HG03039 (cell line): ENCODE results near the gene RNF212.
"Not testable (repeated sequence)": the region's sequence is repeated elsewhere in the genome, so short reads cannot be mapped to it uniquely, and the experiment has no call there.

Experiments
- ATAC-seq: cut with Tn5 transposase; IDR thresholded peaks from one replicate; pipeline ENCODE4 v1.9.1; 2021; ENCODE audit warnings: mild to moderate bottlenecking, moderate library complexity; ENCODE audit not compliant: unreplicated experiment

RNF212 gene

DNA sequence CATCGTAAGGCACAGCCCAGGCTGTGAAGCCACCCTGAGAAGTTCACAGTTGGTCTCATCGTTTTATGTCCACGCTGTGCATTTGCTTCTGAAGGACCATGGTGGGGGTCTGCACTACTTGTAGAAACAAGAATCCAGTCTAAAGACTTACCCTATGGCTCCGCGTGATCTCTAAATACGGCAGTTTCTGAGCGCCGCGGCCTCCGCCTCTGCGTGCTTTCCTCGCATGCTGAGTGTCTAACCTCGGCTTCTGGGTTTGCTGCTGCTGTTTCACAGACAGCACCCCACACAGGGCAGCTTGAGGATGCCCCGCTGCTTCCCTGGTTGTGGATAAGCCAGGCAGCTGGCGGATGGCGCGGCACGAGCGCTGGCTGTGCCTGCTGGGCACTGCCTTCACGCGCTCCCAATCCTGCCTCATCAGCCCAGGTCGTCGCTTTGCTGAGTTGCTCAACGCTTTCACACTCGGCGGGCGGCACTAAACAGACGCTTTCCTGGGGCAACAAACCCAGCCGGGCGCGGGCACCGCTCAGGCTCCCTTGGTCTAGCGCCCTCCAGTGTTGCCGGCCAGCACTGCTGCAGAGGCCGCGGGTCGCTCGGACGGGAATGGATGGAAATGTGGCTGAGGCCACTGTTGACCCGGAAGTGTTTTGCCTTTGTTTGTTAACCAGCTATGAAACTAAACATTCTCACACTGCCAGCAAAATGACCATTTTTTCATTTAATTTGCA is 62.7 kb downstream of the RNF212 start:
- ATAC-seq, result no peak

DNA sequence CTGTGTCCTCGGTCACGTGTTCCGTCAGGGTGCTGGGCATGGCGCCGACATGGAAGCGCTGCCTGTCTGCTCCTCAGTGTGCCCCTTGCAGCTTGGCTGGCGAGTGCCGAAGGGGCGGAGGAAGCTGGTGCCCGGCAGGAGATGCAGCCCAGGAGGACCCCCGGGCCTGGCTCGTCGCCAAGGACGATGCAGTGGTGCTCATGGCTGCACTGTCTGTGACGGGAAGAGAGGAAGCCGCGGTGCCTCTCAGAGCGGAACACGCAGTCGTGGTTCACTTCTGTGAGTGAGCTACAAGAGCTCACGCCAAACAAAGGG is 63.8 kb downstream of the RNF212 start:
- ATAC-seq, result no peak

DNA sequence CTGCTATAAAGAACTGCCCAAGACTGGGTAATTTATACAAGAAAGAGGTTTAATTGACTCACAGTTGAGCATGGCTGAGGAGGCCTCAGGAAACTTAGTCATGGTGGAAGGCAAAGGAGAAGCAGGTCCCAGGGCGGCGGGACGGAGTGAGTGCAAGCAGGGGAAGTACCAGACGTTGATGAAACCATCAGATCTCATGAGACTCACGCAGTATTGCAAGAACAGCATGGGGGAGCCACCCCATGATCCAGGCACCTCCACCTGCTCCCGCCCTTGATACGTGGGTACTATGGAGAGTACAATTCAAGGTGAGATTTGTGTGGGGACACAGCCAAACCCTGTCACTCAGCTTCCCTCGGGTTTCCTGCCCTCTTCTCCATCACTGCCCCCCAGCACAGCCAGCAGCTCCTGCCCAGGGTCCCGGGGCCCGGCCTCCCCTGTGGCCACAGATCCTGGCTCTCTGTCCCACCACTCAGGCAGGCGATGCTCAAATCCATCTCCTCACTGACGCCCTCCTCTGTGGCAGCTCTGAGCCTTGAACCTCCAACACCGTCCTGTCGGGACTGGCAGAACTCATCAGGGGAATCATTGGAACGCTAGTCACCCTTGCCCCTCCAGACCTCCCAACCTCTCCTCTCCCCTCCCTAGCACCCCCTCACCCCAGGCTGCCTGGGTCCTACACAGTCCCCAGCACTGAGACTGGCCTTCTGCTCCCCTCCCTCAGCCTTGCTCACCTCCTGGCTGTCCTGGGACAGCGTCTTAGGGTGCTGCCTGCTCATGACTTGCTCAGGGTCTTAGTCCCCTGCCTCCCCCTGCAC is 64.4 kb downstream of the RNF212 start:
- no peak for ATAC-seq

DNA sequence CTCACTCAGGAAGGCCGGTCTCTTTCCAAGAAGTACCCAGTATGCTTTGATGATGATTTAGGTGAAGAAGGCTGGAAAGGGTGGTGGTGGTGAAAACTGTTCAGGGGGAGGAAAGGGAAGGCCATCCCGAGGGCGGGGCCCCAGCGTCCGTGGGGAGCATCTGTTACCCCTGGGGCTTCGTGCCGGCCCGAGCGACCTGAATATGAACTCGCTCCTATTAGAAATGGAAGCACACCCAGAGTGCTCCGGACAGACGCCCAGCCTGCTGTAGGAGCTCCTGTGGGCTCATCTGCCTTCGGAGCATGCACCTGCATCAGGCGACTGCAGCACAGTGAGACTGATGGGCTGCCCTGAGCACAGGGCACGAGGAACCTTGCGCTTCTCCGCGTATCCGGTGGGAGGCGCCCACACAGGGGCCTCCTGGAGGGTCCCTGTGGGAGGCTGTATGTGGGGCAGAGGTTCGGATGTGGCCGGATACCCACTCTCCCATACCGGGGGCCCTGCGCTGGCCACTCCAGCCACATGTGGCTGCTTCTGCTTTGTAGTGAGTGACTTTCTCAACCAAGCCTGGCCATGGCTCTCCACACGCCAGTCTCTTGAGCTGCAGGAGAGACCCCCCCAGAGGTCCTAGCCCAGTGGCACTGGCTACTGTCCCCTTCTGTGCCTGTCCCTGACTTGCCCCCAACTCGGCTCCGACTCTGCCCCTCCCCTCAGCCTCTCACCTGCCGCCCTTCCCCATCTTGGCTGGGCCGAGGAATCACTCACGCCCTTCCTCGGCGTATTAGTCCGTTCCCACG is 65.2 kb downstream of the RNF212 start:
- no peak for ATAC-seq

DNA sequence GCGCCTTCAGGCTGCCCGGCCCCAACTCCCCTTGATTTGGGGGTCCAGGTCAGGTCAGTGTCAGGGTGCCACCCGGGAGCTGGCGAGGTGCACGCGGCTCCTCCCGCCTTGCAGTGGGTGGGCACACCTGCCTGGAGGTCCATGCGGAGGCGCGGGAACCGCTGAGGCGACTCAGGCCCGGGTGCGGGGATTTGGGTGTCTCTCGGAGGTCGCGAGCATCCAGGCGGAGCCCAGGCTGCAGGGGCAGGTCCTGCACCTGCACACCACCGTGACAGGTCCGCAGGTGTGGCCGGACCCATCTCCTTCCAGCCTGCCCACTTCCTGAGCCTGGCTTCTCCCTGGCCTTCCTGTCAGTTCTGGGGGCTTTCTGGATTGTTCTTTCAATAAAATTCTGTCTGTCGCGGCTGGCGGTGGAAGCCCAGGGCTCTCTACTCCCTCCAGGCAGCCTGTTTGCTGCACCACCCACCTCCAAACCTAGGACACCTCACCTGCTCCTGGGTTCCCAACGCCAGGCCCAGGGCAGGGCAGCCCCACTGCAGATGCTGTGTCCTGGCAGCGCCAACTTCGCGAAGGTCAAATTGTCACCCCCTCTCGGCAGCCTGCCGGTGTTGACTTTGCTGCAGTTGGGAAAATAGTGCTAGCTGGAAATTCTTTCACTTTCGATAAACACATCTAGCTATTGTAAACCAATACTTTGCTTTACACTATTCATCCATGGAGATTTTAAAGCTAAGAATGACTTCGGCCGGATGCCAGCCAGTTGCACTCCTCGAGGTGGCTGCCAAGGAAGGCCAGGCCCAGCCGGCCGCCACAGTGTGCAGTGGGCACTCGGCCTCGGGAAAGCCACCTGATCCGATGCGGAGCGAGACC is 66.0 kb downstream of the RNF212 start:
- ATAC-seq, result no peak

DNA sequence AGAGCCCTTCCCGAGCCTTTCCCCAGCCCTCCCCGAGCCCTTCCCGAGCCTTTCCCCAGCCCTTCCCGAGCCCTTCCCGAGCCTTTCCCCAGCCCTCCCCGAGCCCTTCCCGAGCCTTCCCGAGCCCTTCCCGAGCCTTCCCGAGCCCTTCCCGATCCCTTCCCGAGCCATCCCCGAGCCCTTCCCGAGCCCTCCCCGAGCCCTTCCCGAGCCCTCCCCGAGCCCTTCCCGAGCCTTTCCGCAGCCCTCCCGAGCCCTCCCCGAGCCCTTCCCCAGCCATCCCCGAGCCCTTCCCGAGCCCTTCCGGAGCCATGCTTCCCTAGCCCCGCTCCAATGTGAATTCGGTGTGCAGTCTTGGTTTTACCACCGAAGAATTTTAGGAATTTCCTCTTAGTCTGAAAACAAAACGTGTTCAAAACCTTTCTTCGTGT is 66.8 kb downstream of the RNF212 start:
- not testable (repeated sequence) for ATAC-seq

DNA sequence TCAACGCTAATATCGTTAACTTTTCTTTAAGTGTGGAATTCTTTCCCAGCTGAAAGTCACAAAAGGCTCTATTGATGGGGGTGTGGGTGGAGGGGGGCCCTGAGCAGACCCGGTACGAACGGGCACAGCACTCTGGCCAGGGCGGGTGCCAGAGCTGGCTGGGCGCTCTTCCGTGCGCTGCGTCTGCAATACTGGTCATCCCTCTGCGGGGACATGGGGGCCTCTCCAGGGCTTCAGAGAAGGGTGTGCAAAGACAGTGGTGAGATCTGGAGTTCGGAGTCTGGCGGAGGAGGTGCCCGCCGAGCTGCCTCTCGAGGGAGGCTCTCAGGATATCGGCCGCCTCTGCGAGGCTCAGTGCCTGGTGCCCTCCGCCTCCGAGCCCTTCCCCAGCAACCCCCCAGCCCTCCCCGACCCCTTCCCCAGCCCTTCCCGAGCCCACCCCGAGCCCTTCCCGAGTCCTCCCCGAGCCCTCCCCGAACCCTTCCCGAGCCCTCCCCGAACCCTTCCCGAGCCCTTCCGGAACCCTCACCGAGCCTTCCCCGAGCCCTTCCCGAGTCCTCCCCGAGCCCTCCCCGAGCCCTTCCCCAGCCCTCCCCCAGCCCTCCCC is 67.7 kb downstream of the RNF212 start:
- ATAC-seq, result no peak

DNA sequence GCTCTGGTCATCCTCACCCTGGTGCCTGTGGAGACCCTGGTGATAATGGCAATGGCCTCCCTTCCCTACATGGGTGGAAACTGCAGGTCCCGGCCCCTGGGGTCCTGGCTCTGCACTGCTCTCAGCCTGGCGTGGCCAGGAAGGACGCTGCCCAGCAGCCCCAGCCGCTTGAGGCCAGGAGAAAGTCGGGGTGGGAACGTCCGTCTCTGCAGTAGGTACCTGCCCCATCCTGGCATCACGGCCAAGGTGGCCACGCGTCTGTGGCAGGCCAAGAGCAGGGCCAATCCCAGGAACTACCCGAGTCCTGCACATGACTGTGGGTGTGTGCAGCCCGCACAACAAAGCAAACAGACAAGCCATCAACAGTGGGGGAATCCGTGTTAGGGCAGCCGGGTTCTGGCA is 68.2 kb downstream of the RNF212 start:
- ATAC-seq, result no peak

DNA sequence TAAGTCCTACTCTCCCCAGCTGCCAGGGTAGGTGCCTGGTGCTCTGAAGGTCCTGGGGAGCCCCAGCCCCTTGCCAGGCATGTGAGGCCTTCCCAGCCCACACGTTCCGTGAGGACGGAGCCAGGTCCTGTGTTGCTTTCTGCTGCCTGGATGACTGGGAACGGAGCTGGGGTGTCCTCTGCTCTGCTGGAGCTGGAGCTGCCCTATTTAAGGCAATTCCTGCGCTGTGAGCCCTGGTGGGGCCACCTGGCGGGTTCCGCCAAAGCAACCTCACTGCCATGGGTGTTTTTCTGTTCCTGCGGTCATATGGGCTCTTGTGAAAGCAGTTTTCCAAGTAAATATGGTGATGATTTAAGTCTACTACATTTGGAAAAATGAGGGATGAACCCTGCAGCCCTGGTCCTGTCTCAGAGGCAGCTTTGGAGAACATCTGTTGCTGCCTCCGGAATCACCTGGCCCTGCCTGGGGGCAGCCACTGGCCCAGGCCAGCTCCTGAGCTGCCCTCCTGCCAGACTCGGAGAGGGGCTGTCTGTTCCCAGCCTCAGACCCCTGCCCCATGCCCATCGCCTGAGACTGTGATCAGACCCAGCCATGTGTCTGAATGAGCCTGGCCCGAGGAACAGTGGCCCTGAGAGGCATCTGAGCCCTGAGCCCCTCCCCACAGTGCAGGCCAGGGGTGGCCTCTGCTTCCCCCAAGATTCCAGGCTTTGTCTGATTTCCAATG is 68.7 kb downstream of the RNF212 start:
- no peak for ATAC-seq

DNA sequence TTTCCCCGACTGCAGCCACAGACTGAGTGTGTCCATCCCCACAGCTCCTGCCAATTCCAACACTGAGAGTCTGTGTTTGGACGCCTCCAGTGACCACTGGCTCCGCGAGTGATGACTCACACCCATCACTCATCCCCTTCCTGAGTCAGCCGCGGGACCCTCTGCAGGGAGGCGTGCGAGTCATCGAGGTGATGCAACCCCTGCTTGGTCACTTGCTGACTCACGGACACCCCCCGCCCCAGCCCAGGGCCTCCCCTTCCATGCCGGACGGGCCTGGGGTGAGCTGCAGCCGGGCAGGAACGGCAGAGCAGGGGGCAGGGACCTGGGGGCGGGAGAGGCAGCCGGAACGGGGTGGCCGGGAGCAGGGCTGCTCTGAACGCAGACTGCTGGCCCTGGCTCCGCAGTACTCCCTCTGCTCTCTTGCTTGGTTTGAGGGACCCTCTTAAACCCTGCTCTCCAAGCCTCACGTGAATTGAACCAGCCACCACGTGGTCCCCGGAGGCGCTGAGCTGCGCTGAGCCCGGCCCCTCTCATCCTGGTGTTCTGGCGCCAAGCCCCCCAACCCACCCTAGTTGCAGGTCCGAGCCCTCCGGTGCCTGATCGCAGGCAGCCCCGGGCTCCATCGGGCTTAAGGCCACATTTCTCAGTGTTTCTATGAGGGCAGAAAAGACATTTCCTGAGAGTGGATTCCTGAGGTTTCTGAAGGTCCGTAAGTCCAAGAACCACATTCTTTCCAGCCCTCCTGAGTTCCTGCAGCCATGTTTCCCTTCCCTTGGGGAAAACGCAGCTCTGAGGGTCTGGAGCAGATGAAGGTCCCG is 69.5 kb downstream of the RNF212 start:
- no peak for ATAC-seq

DNA sequence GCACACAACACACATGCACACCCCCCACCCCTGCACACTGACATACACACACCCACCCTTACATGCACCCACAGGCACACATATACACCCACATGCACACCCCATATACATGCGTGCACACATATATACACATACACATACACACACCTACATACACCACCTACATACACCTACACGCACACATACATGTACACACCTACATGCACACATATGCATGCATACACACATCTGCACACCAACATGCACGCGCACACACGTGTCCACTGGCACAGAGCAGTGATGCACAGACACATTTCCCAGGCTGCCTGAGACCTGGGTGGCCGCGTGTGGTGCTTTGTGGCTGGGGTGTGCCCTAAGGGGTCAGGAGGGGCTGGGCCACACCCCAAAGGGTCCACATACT is 70.2 kb downstream of the RNF212 start:
- no peak for ATAC-seq

DNA sequence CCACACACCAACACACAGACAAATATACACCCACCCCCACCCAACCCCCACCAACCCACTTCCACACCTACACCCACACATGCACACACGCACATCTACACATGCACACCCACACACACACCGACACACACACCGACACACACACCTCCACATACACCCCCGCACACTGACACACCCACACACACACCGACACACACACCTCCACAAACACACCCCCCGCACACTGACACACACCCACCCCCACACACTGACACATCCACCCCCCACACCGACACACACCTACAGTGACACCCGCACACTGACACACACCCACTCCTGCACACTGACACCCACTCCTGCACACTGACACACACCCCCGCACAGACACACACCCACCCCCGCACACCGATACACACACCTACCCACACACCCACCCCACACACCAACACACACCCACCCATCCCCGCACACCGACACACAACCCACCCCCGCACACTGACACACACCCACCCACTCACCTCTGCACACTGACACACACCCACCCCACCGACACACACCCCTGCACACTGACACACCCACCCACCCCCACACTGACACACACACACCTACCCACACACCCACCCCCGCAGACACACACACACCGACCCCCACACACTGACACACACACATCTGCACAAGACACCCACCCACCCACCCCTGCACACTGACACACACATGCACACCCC is 70.9 kb downstream of the RNF212 start:
- no peak for ATAC-seq

DNA sequence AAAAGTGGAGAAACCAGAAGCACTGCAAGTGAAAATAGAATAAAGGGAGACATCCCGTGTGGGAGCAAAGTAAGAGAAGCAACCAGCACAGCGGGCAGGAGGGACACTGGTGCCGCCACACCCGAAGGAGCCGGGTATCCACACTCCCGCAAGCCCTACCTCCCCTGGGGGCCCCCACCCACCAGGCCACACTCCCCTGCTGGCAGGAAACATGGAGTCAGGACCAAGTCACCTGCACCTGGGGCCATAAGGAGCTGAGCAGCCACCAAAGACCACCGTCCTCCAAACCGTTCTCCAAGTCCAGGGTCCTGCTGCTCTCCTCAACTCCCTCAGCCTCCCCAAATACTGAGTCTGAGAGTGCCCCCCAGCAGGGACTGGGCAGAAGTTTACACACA is 71.4 kb downstream of the RNF212 start:
- ATAC-seq, result no peak

DNA sequence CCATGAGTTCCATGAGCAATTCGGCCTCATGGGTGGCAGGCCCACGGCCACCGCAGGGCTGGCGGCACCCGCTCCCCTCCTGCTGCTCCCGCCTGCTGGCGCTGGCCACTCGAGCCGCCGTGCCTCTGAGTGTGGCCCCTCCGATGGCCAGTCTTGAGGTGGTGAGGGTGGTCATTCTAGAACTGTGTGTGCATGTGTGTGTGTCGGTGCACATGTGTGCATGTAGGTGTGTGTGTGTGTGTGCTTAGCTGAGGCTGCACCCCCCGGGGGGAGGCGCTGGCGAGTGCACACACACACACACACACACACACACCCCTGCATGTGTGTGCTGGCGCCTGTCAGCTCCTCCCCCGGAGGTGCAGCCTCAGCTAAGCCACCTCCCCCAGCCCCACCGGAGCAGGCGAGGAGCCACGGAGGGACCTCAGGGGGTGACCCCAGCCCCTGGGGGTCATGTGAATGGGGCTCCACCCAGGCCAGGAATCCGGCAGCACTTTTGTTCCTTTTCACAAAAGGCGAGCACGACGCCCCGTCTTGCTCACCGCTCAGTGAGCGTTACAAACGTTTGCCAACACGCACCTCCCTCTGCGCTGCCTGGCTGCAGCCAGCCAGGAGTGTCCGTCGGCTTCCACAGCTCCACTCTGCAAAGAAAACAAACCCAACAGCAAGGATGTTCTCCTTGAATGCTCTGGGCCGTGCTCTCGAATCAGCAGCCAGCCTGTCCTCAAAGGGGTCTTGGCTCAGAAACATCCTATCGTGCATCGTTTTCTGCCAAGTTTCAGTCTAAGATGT is 72.0 kb downstream of the RNF212 start:
- ATAC-seq, result no peak

DNA sequence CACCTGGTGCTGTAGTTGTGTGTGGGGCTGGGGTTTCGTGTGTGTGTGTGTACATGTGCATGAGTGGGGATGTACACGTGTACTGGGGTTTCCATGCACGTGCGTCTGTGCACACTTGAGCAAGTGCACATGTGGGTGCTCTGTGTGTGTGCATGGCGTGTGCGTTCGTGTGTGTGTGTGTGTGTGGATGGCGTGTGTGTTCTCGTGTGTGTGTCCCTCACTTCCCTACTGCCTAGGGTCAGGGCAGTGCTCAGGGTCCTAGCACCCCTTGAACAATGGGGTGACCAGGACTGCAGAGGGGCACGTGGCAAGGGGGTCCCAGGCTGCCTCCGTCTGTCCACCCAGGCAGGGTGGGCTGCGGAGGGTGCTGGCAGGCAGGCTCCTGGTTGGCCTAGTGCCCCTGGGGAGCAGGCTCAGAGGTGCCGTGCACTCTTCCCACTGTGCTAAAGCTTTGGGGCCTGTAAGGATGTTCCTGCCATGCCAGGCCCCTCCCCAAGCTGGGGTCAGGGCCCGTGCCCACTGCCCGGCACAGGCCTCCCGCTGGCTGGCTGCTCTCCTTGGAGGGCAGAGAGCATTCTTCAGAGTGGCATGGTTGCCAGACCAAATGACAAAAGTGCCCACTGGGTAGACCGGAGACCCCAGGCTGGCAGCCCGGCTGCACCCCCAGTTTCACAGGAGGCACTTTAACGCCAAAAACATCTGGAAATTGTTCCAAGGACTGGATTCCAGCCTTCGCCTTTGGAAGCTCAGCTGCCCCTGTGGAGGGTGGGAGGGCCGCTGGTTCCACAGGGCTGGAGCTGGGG is 72.8 kb downstream of the RNF212 start:
- no peak for ATAC-seq

DNA sequence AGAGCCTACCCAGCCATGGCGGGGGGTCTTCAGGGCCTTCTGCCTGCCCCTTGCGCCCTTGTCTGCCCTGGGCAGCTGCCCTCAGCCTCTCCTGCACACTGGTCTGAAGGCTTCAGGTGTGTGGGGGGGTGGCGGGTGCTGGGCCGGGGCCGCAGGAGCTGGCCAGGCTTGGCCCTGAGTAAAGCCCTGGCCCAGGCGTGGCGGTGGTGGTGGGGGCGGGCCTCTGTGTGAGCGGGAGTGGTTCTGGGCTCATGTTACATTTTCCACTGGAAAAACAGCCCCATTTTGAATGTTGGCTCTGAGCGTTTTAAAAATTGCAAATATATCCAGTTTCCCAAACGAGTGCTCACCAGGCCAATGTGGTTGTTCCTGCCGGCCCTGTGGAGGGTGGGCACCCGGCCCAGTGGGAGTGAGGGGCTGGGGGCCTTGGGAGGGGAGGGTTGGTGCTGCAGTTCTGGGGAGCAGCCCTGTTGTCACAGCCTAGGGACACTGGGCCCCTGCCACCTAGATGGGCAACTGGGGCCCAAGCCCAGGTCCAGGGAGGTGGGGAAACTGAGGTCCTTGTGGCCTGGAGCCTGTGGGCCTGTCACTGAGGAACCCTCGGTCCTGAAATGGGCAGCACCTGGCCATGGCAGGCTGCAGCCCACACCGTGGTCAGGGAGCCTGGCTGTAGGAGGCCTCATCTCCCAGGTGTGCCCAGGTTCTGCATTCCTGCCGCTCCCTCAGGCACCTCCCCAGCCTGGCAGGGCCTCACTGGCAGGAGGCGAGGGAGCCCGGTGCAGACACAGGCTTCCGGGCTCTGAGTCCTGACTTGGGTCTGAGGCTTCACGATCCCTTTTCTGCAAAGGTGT is 73.6 kb downstream of the RNF212 start:
- ATAC-seq, result no peak
